ENCODE results near the gene CDR2L.
"Not testable (repeated sequence)": the region's sequence is repeated elsewhere in the genome, so short reads cannot be mapped to it uniquely, and the experiment has no call there.

The CDR2L gene

GRCh38 chr17:74981318-74981978 lies 6.0 kb upstream of the CDR2L start:
- in situ Hi-C loops (cut with MboI; ENCODE audit: low sequenced_read_pairs): no loop called here

GRCh38 chr17:74981979-74982662 lies 5.3 kb upstream of the CDR2L start:
- in situ Hi-C loops (cut with MboI; ENCODE audit: low sequenced_read_pairs): no loop called here

- in situ Hi-C loops (cut with MboI; ENCODE audit: low sequenced_read_pairs): not testable (repeated sequence)
These were observed 4.6 kb upstream of the CDR2L start for GRCh38 chr17:74982663-74983313.

- in situ Hi-C loops (cut with MboI; ENCODE audit: low sequenced_read_pairs): no loop called here
These were observed 1.2 kb upstream of the CDR2L start for GRCh38 chr17:74986206-74986576.

GRCh38 chr17:74987909-74988711 lies 678 bp downstream of the CDR2L start:
- in situ Hi-C loops (cut with MboI; ENCODE audit: low sequenced_read_pairs): no loop called here

DNA sequence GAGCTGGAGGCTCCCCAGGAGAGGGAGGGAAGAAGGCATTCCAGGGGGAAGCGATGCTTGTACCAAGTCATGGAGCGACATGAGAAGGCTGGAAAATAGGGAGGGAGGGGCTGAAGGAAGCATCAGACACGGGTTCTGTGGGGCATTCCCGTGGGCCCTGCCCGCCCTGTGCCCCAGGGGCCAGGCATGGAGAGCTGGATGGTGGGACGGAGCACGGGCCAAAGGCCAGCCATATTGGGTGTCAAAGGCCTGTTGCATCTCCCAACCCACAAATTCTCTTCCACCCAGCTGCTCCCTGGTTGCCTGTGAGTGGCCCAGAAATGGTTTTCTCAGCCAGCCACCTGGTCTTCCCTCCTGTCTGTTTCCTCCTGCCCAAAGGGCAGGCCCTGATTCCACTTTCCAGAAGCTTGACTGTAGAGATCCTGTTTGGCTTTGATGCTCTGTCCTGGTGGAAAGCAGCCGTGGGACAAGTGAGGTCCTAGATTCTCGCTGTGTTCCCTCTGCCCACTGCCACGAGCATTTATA lies 3.2 kb downstream of the CDR2L start:
- in situ Hi-C loops (cut with MboI; ENCODE audit: low sequenced_read_pairs): no loop called here

DNA sequence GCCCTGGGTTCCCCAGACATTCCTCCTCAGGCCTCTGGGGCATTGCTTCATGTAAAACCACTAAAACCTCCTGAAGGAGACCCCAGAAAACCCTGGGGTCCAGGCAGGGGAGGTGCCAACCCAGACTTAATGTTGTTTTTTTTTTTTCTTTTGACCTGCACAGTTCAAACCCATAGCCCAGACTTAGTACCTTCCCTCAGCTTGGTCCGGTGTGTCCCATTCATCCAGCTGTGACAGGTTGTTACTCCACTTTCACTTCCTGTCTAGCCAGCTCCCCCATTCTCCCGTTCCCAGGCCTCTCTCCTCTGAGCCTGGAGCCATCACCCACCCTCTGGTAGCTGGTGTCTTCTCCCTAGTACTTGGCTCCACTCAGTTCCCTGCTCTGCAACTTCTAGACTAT lies 4.8 kb downstream of the CDR2L start:
- in situ Hi-C loops (cut with MboI; ENCODE audit: low sequenced_read_pairs): no loop called here

GRCh38 chr17:74994440-74994839 lies 7.0 kb downstream of the CDR2L start:
- in situ Hi-C loops (cut with MboI; ENCODE audit: low sequenced_read_pairs): no loop called here

- in situ Hi-C loops (cut with MboI; ENCODE audit: low sequenced_read_pairs): no loop called here
These were observed 8.4 kb downstream of the CDR2L start for GRCh38 chr17:74995847-74996246.

DNA sequence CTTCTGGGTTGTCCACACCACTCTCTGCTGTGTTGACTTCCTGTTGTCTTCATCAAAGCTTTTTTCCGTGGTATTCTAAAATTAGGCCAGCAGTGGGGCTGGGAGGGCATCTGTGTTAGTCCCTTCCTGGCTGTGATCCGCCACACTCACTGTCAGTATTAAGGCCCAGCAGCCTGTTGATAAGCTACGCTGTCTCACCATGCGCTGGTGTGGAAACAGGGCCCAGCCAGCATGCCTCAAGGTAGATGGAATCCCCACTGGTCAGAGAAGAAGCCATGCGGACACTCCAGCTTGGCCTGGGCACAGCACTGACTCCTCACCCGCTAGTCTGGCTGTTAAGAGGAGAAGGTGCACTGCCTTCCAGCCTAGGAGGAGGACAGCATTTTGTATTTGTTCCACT lies 11.4 kb downstream of the CDR2L start:
- in situ Hi-C loops (cut with MboI; ENCODE audit: low sequenced_read_pairs): no loop called here

GRCh38 chr17:74999523-74999922 lies 12.1 kb downstream of the CDR2L start:
- in situ Hi-C loops (cut with MboI; ENCODE audit: low sequenced_read_pairs): no loop called here

- in situ Hi-C loops (cut with MboI; ENCODE audit: low sequenced_read_pairs): no loop called here
These were observed 14.7 kb downstream of the CDR2L start for GRCh38 chr17:75001915-75002843.

- in situ Hi-C loops (cut with MboI; ENCODE audit: low sequenced_read_pairs): no loop called here
These were observed 15.9 kb downstream of the CDR2L start for GRCh38 chr17:75003070-75003956.

DNA sequence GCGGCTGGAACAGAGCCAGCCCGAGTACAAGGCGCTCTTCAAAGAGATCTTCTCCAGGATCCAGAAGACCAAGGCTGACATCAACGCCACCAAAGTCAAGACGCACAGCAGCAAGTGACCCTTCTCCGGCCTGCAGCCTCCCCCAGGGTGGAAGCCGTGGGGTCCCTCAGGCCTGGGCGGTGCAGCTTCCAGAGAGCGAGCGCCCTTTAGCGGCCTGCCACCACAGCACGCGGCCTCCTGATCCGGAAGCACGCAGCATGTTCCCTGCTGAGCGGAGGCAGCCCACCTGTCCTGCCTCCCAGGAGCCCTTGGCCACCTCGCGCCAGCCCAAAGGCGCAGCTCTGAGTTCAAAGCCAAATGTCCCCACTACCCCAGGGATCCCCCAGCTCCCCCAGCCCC lies 16.5 kb downstream of the CDR2L start:
- in situ Hi-C loops (cut with MboI; ENCODE audit: low sequenced_read_pairs): no loop called here

DNA sequence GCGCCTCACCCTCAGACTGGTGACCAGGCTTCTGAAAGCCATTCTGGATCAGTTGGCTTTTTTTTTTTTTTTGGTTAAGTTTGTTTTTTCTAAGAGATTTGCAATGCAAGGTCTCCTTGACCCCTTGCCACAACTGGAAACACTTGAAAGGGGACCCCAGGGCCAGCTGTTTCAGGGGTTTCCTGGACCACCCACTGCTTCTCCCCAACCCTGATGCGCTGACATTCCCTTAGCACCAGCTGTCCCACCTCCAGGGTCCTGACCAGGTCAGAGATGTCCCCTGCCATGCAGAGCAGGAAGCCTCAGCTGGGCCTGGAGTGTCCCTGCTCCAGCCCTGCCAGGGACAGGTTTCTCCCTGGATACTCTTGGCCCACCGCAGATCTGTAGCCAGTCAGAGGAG lies 16.9 kb downstream of the CDR2L start:
- in situ Hi-C loops (cut with MboI; ENCODE audit: low sequenced_read_pairs): no loop called here

- in situ Hi-C loops (cut with MboI; ENCODE audit: low sequenced_read_pairs): no loop called here
These were observed 17.9 kb downstream of the CDR2L start for GRCh38 chr17:75005291-75005690.

- in situ Hi-C loops (cut with MboI; ENCODE audit: low sequenced_read_pairs): not testable (repeated sequence)
These were observed 18.7 kb downstream of the CDR2L start for GRCh38 chr17:75006084-75006483.

- in situ Hi-C loops (cut with MboI; ENCODE audit: low sequenced_read_pairs): no loop called here
These were observed 19.2 kb downstream of the CDR2L start for GRCh38 chr17:75006653-75007052.

DNA sequence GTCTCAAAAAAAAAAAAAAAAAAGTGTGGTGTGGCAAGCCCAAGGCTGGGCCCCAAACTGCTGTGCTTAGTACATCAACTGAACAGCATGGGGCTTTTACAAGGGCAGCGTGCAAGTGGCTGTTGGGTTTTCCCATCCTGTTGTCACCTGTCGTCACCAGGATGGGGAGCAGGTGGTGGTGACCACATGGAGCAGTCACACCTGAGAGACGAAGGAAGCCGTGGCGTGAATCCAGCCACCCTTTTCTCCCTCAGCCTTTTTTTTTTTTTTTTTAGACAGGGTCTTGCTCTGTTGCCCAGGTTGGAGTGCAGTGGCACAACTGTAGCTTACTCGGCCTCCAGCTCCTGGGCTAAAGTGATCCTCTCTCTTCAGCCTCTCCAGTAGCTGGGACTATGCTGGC lies 20.9 kb downstream of the CDR2L start:
- in situ Hi-C loops (cut with MboI; ENCODE audit: low sequenced_read_pairs): no loop called here

Data from HL-60/S4 treated with retinoic acid at 250 ng/mL for 4 days and 3 days (cell line).